Colonic mucosa (tissue), 4 donors: ENCODE measurements around the gene CFAP92. TPM values are rescaled to one million over a fixed set of nuclear protein-coding genes. Genes with fewer than 3 reads are reported as not detected.
A peak's percentile ranks its signal among the peaks of the same experiment; 100 is the strongest.

ENCODE experiments used
- DNase-seq: peaks from one replicate; pipeline ENCODE4 v3.0.0-alpha.2; 2020
- H3K27ac ChIP-seq: fragments of 200-600 bp; one replicate; pipeline ENCODE4 v1.8.0; 2021
- H3K27me3 ChIP-seq: fragments of 200-600 bp; one replicate; pipeline ENCODE4 v1.8.0; 2021
- H3K36me3 ChIP-seq: fragments of 200-600 bp; one replicate; pipeline ENCODE4 v1.8.0; 2021
- H3K4me1 ChIP-seq: fragments of 200-600 bp; one replicate; pipeline ENCODE4 v1.8.0; 2021; ENCODE audit warnings: mild to moderate bottlenecking
- H3K4me3 ChIP-seq: fragments of 200-600 bp; one replicate; pipeline ENCODE4 v1.8.0; 2021
- H3K9ac ChIP-seq, 2 donors: one replicate each; pipeline ENCODE4 v1.7.0; 2013; ENCODE audit warnings: control low read depth in 2 of 2, low read depth in 2 of 2, low read length in 2 of 2
- H3K9me3 ChIP-seq: fragments of 200-600 bp; one replicate; pipeline ENCODE4 v1.8.0; 2021
- CTCF ChIP-seq: fragments of 200-600 bp; IDR thresholded peaks from one replicate; pipeline ENCODE4 v1.8.0; 2022; ENCODE audit warnings: antibody characterized with exemption, mild to moderate bottlenecking
- intact Hi-C: fragments of 100-400 bp; cut with DNase I; formaldehyde crosslinking; loops from one replicate; pipeline ENCODE4 v1.14.1; 2022
- total RNA-seq, 2 donors: library from RNA; stranded (reverse); fragmentation: NEBNext Ultra II Directional in 1 of 2; extraction: Animal tissue kit (Norgen Biotek cat#: 25700) in 1 of 2; gene quantifications; one replicate each; pipeline ENCODE4 v1.2.1, GENCODE V29; 2021
- donor health status: healthy.
- donor health status: DM: no; HTN: no; CAD: no.
- donor health status: DM: no; HTN: no; CAD: no.

Gene CFAP92
- total RNA-seq, 2 donors from 2014 or later: 0.77 to 1.2 TPM

GRCh38 chr3:128969993-128970739, 23.7 kb downstream of the CFAP92 start:
- peaks cover 4% of the 10 kb centered on the region for H3K4me1 ChIP-seq
- H3K36me3 ChIP-seq: no peaks in the 10 kb centered on the region
- peak; percentile 90 for TF ChIP-seq CTCF
- H3K9ac ChIP-seq: no peak overlapping the region
- H3K9me3 ChIP-seq: no peaks in the 10 kb centered on the region
- no peak overlapping the region for H3K4me3 ChIP-seq
- H3K27me3 ChIP-seq: no peaks in the 10 kb centered on the region
- no peak overlapping the region for H3K27ac ChIP-seq
- intact Hi-C loops: loop anchor here (5.0 to 10.0 kb wide), 2 partner anchors 115 to 277 kb away; partner anchors contain the start of gene COPG1
- peak; percentile 50 for DNase-seq

- H3K36me3 ChIP-seq: no peaks in the 10 kb centered on the region
- DNase-seq: no peak
- no peak overlapping the region for H3K27ac ChIP-seq
- H3K27me3 ChIP-seq: no peaks in the 10 kb centered on the region
- no peak for TF ChIP-seq CTCF
- no peak overlapping the region for H3K4me3 ChIP-seq
- H3K9me3 ChIP-seq: no peaks in the 10 kb centered on the region
- intact Hi-C loops: loop anchor here (5.0 kb wide), 1 partner anchor 279 kb away; the partner anchor contains the start of gene COPG1
- peaks cover 4% of the 10 kb centered on the region for H3K4me1 ChIP-seq
- no peak overlapping the region for H3K9ac ChIP-seq
These were observed 26.0 kb downstream of the CFAP92 start for GRCh38 chr3:128967748-128968355.

- no peak for TF ChIP-seq CTCF
- no peak overlapping the region for H3K4me3 ChIP-seq
- H3K9ac ChIP-seq: no peak overlapping the region
- peak; percentile 38 for DNase-seq
- intact Hi-C loops: loop anchor here (5.0 kb wide), 1 partner anchor 281 kb away; the partner anchor contains the start of gene COPG1
- H3K4me1 ChIP-seq: peaks cover 4% of the 10 kb centered on the region
- no peaks in the 10 kb centered on the region for H3K9me3 ChIP-seq
- H3K27me3 ChIP-seq: no peaks in the 10 kb centered on the region
- no peaks in the 10 kb centered on the region for H3K36me3 ChIP-seq
- no peak overlapping the region for H3K27ac ChIP-seq
These were observed 28.1 kb downstream of the CFAP92 start for GRCh38 chr3:128965818-128966217.

- H3K4me1 ChIP-seq: peaks cover 4% of the 10 kb centered on the region
- H3K27me3 ChIP-seq: no peaks in the 10 kb centered on the region
- DNase-seq: no peak
- no peak for TF ChIP-seq CTCF
- intact Hi-C loops: loop anchor here (5.0 kb wide), 1 partner anchor 282 kb away; the partner anchor contains the start of gene COPG1
- no peaks in the 10 kb centered on the region for H3K9me3 ChIP-seq
- H3K4me3 ChIP-seq: no peak overlapping the region
- H3K27ac ChIP-seq: no peak overlapping the region
- H3K9ac ChIP-seq: no peak overlapping the region
- H3K36me3 ChIP-seq: no peaks in the 10 kb centered on the region
These were observed 28.6 kb downstream of the CFAP92 start for GRCh38 chr3:128965280-128965679.

DNA sequence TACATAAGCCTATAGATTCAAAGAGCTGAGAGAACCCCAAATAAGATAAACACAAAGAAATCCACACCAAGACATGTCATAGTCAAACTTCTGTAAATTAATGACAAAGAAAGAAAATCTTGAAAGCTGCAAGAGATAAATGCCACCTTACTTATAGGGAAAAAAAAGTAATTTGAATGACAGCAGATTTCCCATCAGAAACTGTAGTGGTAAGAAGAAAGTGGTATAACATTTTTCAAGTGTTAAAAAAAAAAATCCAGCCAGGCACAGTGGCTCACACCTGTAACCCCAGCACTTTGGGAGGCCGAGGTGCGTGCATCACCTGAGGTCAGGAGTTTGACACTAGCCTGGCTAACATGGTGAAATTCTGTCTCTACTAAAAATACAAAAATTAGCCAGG, 37.4 kb downstream of the CFAP92 start:
- intact Hi-C loops: no loop called here
- H3K9ac ChIP-seq: no peak overlapping the region
- H3K4me3 ChIP-seq: no peak overlapping the region
- no peak overlapping the region for H3K27ac ChIP-seq
- DNase-seq: no peak
- H3K4me1 ChIP-seq: no peaks in the 10 kb centered on the region
- TF ChIP-seq CTCF: no peak
- H3K36me3 ChIP-seq: no peaks in the 10 kb centered on the region
- H3K9me3 ChIP-seq: no peaks in the 10 kb centered on the region
- no peaks in the 10 kb centered on the region for H3K27me3 ChIP-seq
